Measurements from ENCODE around the gene PPM1E.
"Not testable (repeated sequence)": the region's sequence is repeated elsewhere in the genome, so short reads cannot be mapped to it uniquely, and the experiment has no call there.

The PPM1E gene

GRCh38 chr17:58850106-58850505 is 94.5 kb downstream of the PPM1E start:
- DNase-seq = not testable (repeated sequence)

DNA sequence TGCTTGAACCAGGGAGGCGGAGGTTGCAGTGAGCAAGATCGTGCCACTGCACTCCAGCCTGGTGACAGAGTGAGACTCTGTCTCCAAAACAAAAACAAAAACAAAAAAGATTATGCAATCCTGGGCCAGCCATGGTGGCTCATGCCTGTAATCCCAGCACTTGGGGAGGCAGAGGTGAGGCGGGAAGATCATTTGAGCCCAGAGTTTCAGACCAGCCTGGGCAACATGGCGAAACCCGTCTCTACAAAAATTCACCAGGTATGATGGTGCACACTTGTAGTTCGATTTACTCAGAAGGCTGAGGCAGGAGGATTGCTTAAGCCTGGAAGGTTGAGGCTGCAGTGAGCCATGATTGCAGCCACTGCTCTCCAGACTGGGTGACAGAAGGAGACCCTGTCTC is 109.6 kb downstream of the PPM1E start:
- no peak for DNase-seq

- no peak for DNase-seq
Observed at GRCh38 chr17:58870747-58871146, 115.1 kb downstream of the PPM1E start.

DNA sequence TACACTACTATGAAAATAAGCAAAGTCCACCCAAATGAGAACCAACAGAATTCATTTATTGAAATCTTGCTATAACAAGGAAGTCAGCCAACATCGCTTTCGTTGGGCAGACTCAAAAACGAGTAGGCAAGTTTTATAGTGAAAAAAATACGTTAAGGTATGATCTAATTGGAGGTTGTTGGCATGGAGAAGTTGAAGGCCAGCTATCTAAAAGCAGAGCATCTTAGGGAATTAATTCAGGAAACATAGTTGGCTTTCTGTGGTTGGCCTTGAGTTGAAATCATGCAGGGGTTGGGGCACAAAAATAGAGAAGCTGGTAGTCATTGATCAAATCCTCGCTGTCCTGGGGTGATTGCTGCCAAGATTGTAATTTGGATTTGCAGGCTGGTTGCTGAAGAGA is 118.3 kb downstream of the PPM1E start:
- DNase-seq = no peak

- no peak for DNase-seq
Observed at GRCh38 chr17:58875261-58875660, 119.6 kb downstream of the PPM1E start.

DNA sequence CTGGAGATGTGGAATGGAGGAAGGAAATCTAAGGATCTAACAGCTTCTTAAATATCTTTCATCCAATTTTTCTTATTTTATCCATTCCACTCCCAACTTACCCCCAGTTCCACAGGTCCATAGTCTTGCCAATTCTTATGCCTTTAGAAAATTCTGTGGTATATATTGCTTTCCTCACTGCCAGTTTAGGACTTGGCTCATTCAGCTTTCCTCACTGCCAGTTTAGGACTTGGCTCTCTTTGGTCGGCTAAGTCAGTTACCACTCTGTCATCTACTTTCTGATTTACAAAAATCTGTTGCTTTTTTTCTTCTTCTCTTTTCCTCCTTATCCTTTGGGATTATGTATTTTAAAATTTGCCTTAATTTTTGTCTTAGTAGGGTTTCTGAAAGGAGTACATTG is 128.5 kb downstream of the PPM1E start:
- DNase-seq = no peak

GRCh38 chr17:58886514-58886913 is 130.9 kb downstream of the PPM1E start:
- DNase-seq = no peak

- DNase-seq = no peak
Observed at GRCh38 chr17:58889928-58890327, 134.3 kb downstream of the PPM1E start.

GRCh38 chr17:58899191-58899590 is 143.5 kb downstream of the PPM1E start:
- no peak for DNase-seq

GRCh38 chr17:58902322-58902721 is 146.7 kb downstream of the PPM1E start:
- DNase-seq = no peak

DNA sequence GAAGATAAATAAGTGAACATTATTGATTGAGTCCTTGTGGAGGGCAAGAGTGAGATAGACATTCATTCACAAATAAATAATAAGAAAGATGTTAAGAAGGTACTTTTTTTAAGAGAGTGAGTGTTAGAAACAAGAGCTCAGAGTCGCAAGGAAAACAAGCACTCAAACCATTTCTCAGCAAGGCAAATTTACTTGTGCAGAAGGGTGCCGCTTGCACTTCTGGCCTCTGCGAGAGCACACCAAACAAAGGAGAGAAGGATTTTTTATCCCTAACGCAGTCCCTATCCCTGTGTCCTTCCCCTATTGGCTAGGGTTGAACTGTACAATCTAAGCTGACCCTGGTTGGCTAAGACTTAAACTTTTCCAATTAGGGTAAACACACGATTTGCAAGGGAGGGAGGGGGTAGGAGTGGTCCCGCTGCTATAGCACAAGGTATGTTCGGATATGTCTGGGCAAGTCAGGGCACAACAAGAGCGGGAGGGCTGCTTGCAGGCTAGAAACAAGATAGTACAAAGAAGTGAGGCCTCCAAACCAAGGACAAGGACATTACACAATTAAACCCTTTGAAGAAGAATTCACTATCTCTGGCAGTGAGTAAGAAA is 156.2 kb downstream of the PPM1E start:
- no peak for DNase-seq

GRCh38 chr17:58913552-58913951 is 157.9 kb downstream of the PPM1E start:
- no peak for DNase-seq

- no peak for DNase-seq
Observed at GRCh38 chr17:58913971-58914769, 158.5 kb downstream of the PPM1E start.

DNA sequence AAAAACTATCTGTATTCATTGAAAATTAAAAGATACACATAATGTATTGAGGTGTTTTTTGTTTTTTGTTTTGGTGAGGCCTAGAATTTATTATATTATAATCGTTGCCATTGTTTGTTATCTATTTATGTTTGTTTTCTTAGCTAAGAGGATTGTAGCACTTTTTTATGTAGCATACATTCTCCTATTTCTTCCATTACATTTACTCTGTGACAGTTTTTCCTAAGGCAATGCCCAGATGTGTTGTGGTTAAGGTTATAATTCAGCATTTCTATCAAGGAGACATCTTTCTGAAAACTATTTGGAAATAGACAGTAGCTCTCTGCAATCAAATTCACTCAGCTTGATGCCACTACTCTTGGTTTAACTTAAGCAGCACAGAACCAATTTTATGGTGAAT is 161.6 kb downstream of the PPM1E start:
- no peak for DNase-seq

DNA sequence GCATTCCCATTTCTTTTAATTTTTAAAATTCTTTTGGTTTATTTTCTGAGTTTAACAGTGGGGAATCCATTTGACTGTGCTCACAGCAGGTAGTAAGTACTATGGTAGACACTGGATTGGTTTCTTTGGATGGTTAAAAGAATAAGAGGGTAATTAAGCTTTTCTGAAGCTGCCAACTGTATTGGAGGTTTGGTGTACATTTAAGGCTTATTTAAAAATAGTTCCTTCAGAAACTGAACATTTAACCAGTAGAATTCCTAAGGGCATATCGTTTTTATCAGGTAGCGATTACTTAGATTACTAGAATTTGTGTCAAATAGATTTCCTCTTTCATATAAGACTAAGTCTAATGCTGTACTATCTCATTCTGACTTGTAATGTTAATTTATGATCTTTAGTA is 162.4 kb downstream of the PPM1E start:
- no peak for DNase-seq

DNA sequence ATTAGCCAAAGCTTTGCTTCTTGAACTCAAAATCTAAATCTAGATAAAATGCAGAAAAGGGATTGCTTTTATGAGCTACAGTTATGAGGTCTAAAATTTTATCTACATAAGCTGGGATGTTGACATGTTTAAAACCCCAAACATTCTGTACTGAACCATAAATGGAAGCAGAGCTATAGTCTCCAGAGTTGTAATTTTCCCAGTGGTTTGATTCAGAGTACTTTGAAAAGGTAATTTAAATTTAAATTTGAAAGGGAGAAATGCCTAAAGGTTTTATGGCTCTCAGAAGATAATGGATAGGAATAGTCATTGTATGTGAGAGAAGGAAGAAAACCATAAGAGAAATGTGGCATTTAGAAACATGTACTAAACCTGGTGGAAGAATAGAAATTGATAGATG is 163.2 kb downstream of the PPM1E start:
- DNase-seq = no peak

DNA sequence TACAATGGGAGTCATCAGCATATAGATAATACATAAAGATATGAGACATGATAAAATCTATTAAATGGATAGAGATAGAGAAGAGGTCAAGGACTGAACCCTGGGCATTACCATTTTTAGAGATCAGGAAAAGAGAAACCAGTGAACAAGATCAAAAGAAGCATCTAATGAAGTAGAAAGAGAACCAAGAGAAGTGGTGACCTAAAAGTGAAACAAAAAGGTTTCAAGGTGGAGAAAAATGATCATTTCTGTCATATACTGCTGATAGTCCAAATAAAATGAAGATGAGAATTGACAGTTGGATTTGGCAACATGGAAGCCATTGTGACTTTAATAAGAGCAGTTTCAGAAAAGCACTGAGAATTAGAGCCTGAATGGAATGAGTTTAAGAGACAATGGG is 165.1 kb downstream of the PPM1E start:
- DNase-seq = no peak

DNA sequence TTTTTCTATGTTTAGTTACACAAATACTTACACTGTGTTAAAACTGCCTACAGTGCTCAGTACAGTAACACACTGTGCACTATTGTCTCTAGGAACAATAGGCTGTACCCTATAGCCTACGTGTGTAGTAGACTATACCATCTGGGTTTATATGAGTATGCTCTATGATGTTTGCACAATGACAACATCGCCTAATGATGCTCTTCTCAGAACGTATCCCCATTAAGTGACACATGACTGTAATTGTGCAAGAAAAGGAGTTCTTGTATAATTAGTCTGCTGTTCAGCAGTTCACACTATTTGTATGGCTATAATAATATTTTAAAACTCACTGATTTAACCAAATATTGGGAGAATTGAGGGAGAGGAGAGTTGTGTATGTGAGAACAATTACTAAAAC is 177.3 kb downstream of the PPM1E start:
- DNase-seq = no peak

DNA sequence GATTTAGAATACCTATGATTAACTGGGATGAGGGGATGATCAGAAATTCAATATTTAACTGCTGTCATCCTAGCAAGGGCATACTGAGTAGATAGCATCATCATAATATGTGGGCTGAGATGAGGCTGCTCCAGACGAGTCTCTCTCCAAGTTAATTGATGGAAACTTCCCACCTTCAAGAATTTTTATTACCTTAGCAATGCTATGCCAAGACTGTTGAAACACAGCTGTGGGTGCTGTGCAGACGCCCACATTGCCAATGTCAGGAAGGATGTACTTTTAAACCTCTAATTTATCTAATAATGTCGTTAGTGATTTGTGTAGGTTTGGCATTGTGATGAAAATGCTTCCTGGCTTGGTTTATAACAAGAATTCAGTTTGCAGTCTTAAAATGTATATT is 180.6 kb downstream of the PPM1E start:
- no peak for DNase-seq

DNA sequence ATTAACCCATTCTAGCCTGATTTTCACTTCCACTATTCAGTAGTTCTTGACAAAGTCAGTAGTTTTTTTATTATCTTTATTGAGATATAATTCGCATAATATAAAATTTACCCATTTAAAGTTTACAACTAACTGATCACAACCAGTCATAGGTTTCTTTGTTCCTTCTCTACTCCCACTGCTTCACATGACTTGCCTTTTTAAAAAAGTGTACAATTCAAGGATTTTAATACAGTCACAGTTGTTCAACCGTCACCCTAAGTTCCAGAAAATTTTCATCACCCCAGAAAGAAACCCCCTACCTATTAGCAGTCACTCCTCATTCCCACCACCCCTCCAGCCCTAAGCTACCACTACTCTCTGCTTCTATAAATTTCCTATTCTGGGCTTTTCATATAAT is 188.5 kb downstream of the PPM1E start:
- DNase-seq = no peak

GRCh38 chr17:58947411-58947810 is 191.8 kb downstream of the PPM1E start:
- no peak for DNase-seq

DNA sequence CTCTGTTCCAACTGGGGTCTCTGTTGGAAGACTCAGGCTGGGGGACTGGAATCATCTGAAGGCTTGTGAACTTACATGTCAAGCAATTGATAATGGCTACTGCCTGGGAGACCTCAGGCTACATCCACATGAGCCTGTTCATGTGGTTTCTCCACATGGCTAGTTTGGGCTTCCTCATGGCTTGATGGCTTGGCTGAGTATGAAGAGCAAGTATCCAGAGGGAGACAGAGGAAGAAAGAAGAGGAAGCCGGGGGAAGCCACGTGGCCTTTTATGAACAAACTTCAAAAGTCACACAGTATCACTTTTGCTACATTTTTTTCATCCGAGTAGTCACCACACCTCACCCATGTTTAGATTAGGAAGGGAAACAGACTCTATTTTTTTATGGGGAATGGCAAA is 192.2 kb downstream of the PPM1E start:
- no peak for DNase-seq

GRCh38 chr17:58954358-58954757 is 198.7 kb downstream of the PPM1E start:
- not testable (repeated sequence) for DNase-seq

GRCh38 chr17:58956997-58957724 is 201.5 kb downstream of the PPM1E start:
- DNase-seq = no peak

Data from hippocampal formation (tissue), 2 donors.